Kidney (tissue), 14 donors: ENCODE data around the gene NEK6. TPM values are rescaled to one million over a fixed set of nuclear protein-coding genes. Genes with fewer than 3 reads are reported as not detected.

Experiments used
- DNase-seq, 5 donors: peaks; one replicate each; pipeline ENCODE4 v3.0.0-alpha.2; 2013 to 2020
- FAIRE-seq: peaks from 2 replicates; lab custom pipeline; 2012; peaks lifted over from hg19 to GRCh38; lab: Jason Lieb, UNC
- H3K27ac ChIP-seq, 2 donors: one replicate each; pipeline ENCODE4 v1.7.0; 2013; ENCODE audit warnings: low read depth in 2 of 2, low read length in 2 of 2, inconsistent platforms in 1 of 2
- H3K27me3 ChIP-seq: one replicate; pipeline ENCODE4 v1.7.1; 2013; ENCODE audit warnings: low read length, inconsistent platforms; ENCODE audit not compliant: control insufficient read depth, insufficient read depth
- H3K36me3 ChIP-seq, 3 donors: one replicate each; pipeline versions ENCODE4 v1.7.0 to v1.7.1; 2013; ENCODE audit warnings: low read length in 3 of 3, control low read depth in 1 of 3, inconsistent platforms in 1 of 3; ENCODE audit not compliant: insufficient read depth in 3 of 3, control insufficient read depth in 2 of 3
- H3K4me1 ChIP-seq, 3 donors: one replicate each; pipeline versions ENCODE4 v1.7.0 to v1.7.1; 2013; ENCODE audit warnings: low read length in 3 of 3, inconsistent platforms in 1 of 3, low read depth in 1 of 3; ENCODE audit not compliant: control insufficient read depth in 2 of 3, insufficient read depth in 2 of 3
- H3K4me3 ChIP-seq, 3 donors: one replicate each; pipeline versions ENCODE4 v1.7.0 to v1.8.1; 2013; ENCODE audit warnings: low read length in 3 of 3, control low read depth in 1 of 3, inconsistent platforms in 1 of 3
- H3K9ac ChIP-seq, 3 donors: one replicate each; pipeline versions ENCODE4 v1.7.0 to v1.7.1; 2013; ENCODE audit warnings: low read length in 3 of 3, control low read depth in 1 of 3, inconsistent platforms in 1 of 3
- H3K9me3 ChIP-seq, 3 donors: one replicate each; pipeline versions ENCODE4 v1.7.0 to v1.7.1; 2013; ENCODE audit warnings: low read length in 3 of 3, control low read depth in 1 of 3, inconsistent platforms in 1 of 3; ENCODE audit not compliant: control insufficient read depth in 2 of 3, insufficient read depth in 1 of 3
- intact Hi-C: fragments of 100-400 bp; cut with DNase I; formaldehyde crosslinking; loops from one replicate; pipeline ENCODE4 v1.11.1; 2022
- polyA plus RNA-seq: library from polyadenylated mRNA; stranded (reverse); fragments of 350-450 nt; fragmentation: Illumina TruSeq; extraction: RNeasy Lipid Tissue Mini Kit (QIAGEN cat#74804); gene quantifications from one replicate; pipeline ENCODE4 v1.2.3, GENCODE V29; 2014; ENCODE audit warnings: low read depth, low replicate concordance; ENCODE audit not compliant: insufficient read depth
- total RNA-seq: library from RNA; stranded (reverse); fragmentation: NEBNext Ultra II Directional; extraction: Animal tissue kit (Norgen Biotek cat#: 25700); gene quantifications from one replicate; pipeline ENCODE4 v1.2.1, GENCODE V29; 2021
- TF ChIP-seq, protein P1 (sequence below): IDR thresholded peaks from 3 replicates; pipeline ENCODE4 v1.5.1; 2012; ENCODE audit warnings: mild to moderate bottlenecking, moderate library complexity, borderline replicate concordance; ENCODE audit not compliant: insufficient read depth; ENCODE audit errors: extremely low read depth
- donor health status: control.
- donor health status: control.
- donor health status: control.
- donor health status: control.
- donor health status: control.
- donor health status: DM: yes; HTN: yes; CAD: no.
- donor health status: Normal renal cell carcinoma (clear cell type).

NEK6 gene
- total and polyA plus RNA-seq, 2 donors from 2014 or later = 14.9 to 82.1 TPM

DNA sequence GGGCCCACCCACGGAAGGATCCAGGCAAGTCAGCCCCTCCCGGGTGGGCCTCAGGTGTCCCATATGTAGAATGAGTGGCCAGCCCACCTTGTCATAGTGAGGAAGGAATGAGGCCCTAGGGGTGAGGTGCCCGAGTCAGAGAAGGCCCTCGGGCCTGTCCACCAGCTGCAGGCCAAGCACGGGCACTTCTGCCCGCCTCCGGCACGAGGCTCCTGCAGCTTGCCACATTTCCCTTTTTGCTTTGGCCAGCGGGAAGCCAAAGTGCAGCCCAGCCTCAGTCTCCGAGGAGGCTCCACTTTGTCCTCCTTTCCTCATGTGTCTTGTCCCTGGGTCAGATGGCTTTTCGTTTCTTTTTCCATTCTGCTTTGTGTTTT, 84.6 kb downstream of the NEK6 start:
- Histone ChIP-seq H3K4me1 (no peaks in the 10 kb centered on the region), H3K36me3 (peaks cover 3 to 11% (median 3%) of the 10 kb centered on the region in 3 donors)
- TF ChIP-seq, protein P1, sequence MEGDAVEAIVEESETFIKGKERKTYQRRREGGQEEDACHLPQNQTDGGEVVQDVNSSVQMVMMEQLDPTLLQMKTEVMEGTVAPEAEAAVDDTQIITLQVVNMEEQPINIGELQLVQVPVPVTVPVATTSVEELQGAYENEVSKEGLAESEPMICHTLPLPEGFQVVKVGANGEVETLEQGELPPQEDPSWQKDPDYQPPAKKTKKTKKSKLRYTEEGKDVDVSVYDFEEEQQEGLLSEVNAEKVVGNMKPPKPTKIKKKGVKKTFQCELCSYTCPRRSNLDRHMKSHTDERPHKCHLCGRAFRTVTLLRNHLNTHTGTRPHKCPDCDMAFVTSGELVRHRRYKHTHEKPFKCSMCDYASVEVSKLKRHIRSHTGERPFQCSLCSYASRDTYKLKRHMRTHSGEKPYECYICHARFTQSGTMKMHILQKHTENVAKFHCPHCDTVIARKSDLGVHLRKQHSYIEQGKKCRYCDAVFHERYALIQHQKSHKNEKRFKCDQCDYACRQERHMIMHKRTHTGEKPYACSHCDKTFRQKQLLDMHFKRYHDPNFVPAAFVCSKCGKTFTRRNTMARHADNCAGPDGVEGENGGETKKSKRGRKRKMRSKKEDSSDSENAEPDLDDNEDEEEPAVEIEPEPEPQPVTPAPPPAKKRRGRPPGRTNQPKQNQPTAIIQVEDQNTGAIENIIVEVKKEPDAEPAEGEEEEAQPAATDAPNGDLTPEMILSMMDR = no peak

DNA sequence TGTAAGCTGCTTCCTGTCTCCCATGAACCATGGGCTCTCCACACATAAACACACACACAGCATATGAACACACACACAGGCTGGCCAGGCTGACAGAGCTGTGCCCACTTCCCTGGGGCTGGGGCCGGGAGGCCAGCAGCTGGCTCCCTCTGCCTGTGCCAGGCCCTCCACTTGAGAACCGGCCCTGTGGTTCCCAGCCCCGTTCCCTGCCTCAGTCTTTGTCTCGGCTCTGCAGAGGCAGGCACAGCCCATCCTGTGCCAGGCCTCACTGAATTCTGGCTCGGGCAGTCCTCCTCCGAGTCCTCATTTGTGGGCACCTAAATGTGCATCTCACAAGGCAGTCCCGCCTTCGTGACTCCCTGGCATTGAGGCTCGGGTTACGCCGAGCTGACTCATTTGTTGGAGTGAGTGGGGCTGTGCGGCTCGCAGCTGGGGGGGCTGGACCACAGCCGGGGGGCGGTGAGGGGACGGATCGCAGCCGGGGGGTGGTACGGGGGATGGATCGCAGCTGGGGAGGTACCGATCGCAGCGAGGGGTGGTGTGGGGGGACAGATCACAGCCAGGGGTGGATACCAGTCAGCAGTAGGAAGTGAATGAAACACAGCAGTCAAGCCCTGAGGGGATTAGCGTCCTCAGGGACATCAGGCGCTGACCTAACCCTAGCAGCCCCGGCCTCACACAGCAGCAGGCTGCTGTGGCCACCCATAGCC, 85.2 kb downstream of the NEK6 start:
- Histone ChIP-seq H3K27ac (no peak overlapping the region), H3K9ac (no peak overlapping the region), H3K27me3 (no peaks in the 10 kb centered on the region), H3K4me1 (no peaks in the 10 kb centered on the region), H3K36me3 (peaks cover 0 to 13% (median 0%) of the 10 kb centered on the region in 3 donors), H3K4me3 (no peak overlapping the region), H3K9me3 (no peaks in the 10 kb centered on the region)
- intact Hi-C loops = no loop called here
- TF ChIP-seq, protein P1 = no peak
- DNase-seq (peak; percentile 78 to 90 (median 83)), FAIRE-seq (no peak)

More for the DNA sequence above, 84.6 kb downstream of the NEK6 start:
- FAIRE-seq (no peak), DNase-seq (no peak)
- H3K27me3 ChIP-seq = no peaks in the 10 kb centered on the region
- no peak overlapping the region for H3K9ac ChIP-seq
- H3K27ac ChIP-seq = no peak overlapping the region
- peaks cover 0 to 4% (median 2%) of the 10 kb centered on the region in 3 donors for H3K9me3 ChIP-seq
- no peak overlapping the region for H3K4me3 ChIP-seq
- intact Hi-C loops = no loop called here

DNA sequence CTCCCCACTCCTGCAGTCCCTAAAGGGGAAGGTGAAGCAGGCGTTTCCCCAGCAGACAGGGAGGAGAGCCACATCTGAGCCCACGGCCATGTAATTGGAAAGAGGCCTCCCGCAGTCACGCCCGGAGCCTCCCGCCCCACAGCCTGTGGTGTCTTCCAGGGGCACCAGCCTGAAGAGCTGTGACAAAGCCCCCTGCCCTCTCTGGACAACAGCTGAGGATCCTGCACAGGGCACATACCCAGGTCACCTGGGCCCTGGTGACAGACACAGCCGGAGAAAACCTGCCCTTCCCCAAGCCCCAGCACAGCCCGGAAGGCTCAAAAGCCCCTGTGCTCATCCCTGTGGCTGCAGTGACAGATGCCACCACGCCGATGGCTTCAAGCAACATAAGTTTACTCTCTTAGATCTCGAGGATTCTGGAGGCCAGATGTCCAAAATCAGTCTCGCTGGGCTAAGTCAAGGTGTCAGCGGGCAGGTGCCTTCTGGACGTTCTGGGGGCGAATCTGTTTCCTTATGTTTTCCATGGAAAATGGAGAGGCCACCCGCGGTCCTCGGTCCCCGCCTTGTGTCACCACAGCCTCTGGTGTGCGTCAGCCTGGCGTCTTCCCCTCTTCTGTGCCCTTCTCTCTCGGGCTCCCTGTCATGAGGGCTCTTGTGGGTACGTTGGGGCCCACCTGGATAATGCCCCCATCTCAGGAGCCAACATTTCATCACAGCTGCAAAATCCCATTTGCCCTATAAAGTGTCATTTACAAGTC, 86.0 kb downstream of the NEK6 start:
- Histone ChIP-seq H3K4me3 (no peak overlapping the region), H3K9ac (no peak overlapping the region), H3K27ac (no peak overlapping the region), H3K4me1 (no peaks in the 10 kb centered on the region), H3K36me3 (peaks cover 3 to 21% (median 5%) of the 10 kb centered on the region in 3 donors), H3K27me3 (no peaks in the 10 kb centered on the region), H3K9me3 (no peaks in the 10 kb centered on the region)
- TF ChIP-seq, protein P1 = no peak
- FAIRE-seq (no peak), DNase-seq (peak in 1 of 5 donors; percentile 49)
- intact Hi-C loops = no loop called here
